Central memory CD8-positive, alpha-beta T cell (primary cell): ENCODE results near the gene PPP2R2C.

Source experiments
- ATAC-seq: fragments of 150-1000 bp; cut with Tn5 transposase; replicated peaks from 2 replicates; pipeline ENCODE4 v1.10.0; 2022; ENCODE audit warnings: mild to moderate bottlenecking, moderate FRiP score, moderate number of reproducible peaks; ENCODE audit not compliant: poor library complexity, severe bottlenecking; ENCODE audit errors: extremely low read depth
- DNase-seq, 2 donors: peaks; one replicate each; pipeline ENCODE4 v3.0.0; 2021; ENCODE audit warnings: low spot score in 2 of 2
- H3K27ac Mint-ChIP-seq: one replicate; pipeline ENCODE4 v1.8.0; 2022; ENCODE audit warnings: low read depth, mild to moderate bottlenecking, moderate library complexity, mixed read lengths
- H3K27me3 Mint-ChIP-seq: one replicate; pipeline ENCODE4 v1.8.0; 2022; ENCODE audit warnings: mixed read lengths
- H3K36me3 Mint-ChIP-seq: one replicate; pipeline ENCODE4 v1.8.0; 2022; ENCODE audit warnings: mild to moderate bottlenecking, moderate library complexity, mixed read lengths; ENCODE audit not compliant: insufficient read depth
- H3K4me1 Mint-ChIP-seq: one replicate; pipeline ENCODE4 v1.8.0; 2022; ENCODE audit warnings: mixed read lengths
- H3K4me3 Mint-ChIP-seq: one replicate; pipeline ENCODE4 v1.8.0; 2022; ENCODE audit warnings: mild to moderate bottlenecking, moderate library complexity, mixed read lengths
- H3K9me3 Mint-ChIP-seq: one replicate; pipeline ENCODE4 v1.8.0; 2022; ENCODE audit warnings: mixed read lengths

The PPP2R2C gene

GRCh38 chr4:6435010-6435409 is 37.4 kb downstream of the PPP2R2C start:
- H3K27me3 Mint-ChIP-seq: peaks cover 14% of the 10 kb centered on the region
- H3K4me3 Mint-ChIP-seq: no peak overlapping the region
- ATAC-seq: no peak
- no peak overlapping the region for H3K27ac Mint-ChIP-seq
- H3K9me3 Mint-ChIP-seq: peaks cover 6% of the 10 kb centered on the region
- no peaks in the 10 kb centered on the region for H3K36me3 Mint-ChIP-seq
- no peak for DNase-seq
- H3K4me1 Mint-ChIP-seq: no peaks in the 10 kb centered on the region

GRCh38 chr4:6430927-6431326 is 41.5 kb downstream of the PPP2R2C start:
- Mint-ChIP-seq H3K27me3 (peaks cover 24% of the 10 kb centered on the region), H3K9me3 (peaks cover 6% of the 10 kb centered on the region), H3K4me3 (no peak overlapping the region)

GRCh38 chr4:6427439-6428090 is 44.8 kb downstream of the PPP2R2C start:
- H3K4me1 Mint-ChIP-seq: peaks cover 10% of the 10 kb centered on the region

More at GRCh38 chr4:6430927-6431326, 41.5 kb downstream of the PPP2R2C start:
- no peaks in the 10 kb centered on the region for H3K4me1 Mint-ChIP-seq
- DNase-seq (no peak), ATAC-seq (no peak)
- no peak overlapping the region for H3K27ac Mint-ChIP-seq
- H3K36me3 Mint-ChIP-seq: no peaks in the 10 kb centered on the region

GRCh38 chr4:6426571-6427438 is 45.6 kb downstream of the PPP2R2C start:
- Mint-ChIP-seq H3K27me3 (peaks cover 42% of the 10 kb centered on the region), H3K4me1 (peaks cover 10% of the 10 kb centered on the region), H3K36me3 (no peaks in the 10 kb centered on the region), H3K27ac (no peak overlapping the region), H3K4me3 (no peak overlapping the region), H3K9me3 (no peaks in the 10 kb centered on the region)
- DNase-seq (no peak), ATAC-seq (no peak)

More at GRCh38 chr4:6427439-6428090, 44.8 kb downstream of the PPP2R2C start:
- Mint-ChIP-seq H3K27me3 (peaks cover 49% of the 10 kb centered on the region), H3K27ac (no peak overlapping the region), H3K9me3 (no peaks in the 10 kb centered on the region), H3K36me3 (no peaks in the 10 kb centered on the region), H3K4me3 (no peak overlapping the region)
- no peak for DNase-seq
- ATAC-seq: no peak

GRCh38 chr4:6425911-6426310 is 46.5 kb downstream of the PPP2R2C start:
- Mint-ChIP-seq H3K4me3 (no peak overlapping the region), H3K27ac (no peak overlapping the region), H3K36me3 (no peaks in the 10 kb centered on the region), H3K9me3 (no peaks in the 10 kb centered on the region), H3K4me1 (peaks cover 10% of the 10 kb centered on the region), H3K27me3 (peaks cover 38% of the 10 kb centered on the region)
- DNase-seq (no peak), ATAC-seq (no peak)

- Mint-ChIP-seq H3K4me3 (no peak overlapping the region), H3K9me3 (no peaks in the 10 kb centered on the region), H3K27me3 (peaks cover 44% of the 10 kb centered on the region), H3K27ac (no peak overlapping the region), H3K36me3 (no peaks in the 10 kb centered on the region), H3K4me1 (peaks cover 10% of the 10 kb centered on the region)
- ATAC-seq: peak; percentile 68
- no peak for DNase-seq
Measured at GRCh38 chr4:6425336-6425735, 47.1 kb downstream of the PPP2R2C start.

- ATAC-seq: no peak
- H3K36me3 Mint-ChIP-seq: no peaks in the 10 kb centered on the region
- peaks cover 10% of the 10 kb centered on the region for H3K4me1 Mint-ChIP-seq
- no peaks in the 10 kb centered on the region for H3K9me3 Mint-ChIP-seq
- no peak overlapping the region for H3K27ac Mint-ChIP-seq
- DNase-seq: no peak
- no peak overlapping the region for H3K4me3 Mint-ChIP-seq
- H3K27me3 Mint-ChIP-seq: peaks cover 48% of the 10 kb centered on the region
Measured at GRCh38 chr4:6424425-6424824, 48.0 kb downstream of the PPP2R2C start.

GRCh38 chr4:6423575-6423974 is 48.8 kb downstream of the PPP2R2C start:
- no peak for DNase-seq
- Mint-ChIP-seq H3K27me3 (peaks cover 48% of the 10 kb centered on the region), H3K27ac (no peak overlapping the region), H3K9me3 (no peaks in the 10 kb centered on the region), H3K4me3 (no peak overlapping the region), H3K36me3 (no peaks in the 10 kb centered on the region), H3K4me1 (peaks cover 10% of the 10 kb centered on the region)
- ATAC-seq: no peak

- Mint-ChIP-seq H3K36me3 (no peaks in the 10 kb centered on the region), H3K4me3 (no peak overlapping the region), H3K4me1 (peaks cover 10% of the 10 kb centered on the region), H3K27ac (no peak overlapping the region), H3K27me3 (peaks cover 48% of the 10 kb centered on the region), H3K9me3 (no peaks in the 10 kb centered on the region)
- no peak for DNase-seq
- no peak for ATAC-seq
Measured at GRCh38 chr4:6422866-6423265, 49.5 kb downstream of the PPP2R2C start.

- Mint-ChIP-seq H3K27me3 (peaks cover 41% of the 10 kb centered on the region), H3K4me3 (no peak overlapping the region), H3K4me1 (peaks cover 10% of the 10 kb centered on the region), H3K36me3 (no peaks in the 10 kb centered on the region), H3K27ac (no peak overlapping the region), H3K9me3 (no peaks in the 10 kb centered on the region)
- no peak for DNase-seq
- no peak for ATAC-seq
Measured at GRCh38 chr4:6422105-6422504, 50.3 kb downstream of the PPP2R2C start.

- H3K27me3 Mint-ChIP-seq: peaks cover 39% of the 10 kb centered on the region
Measured at GRCh38 chr4:6421397-6421796, 51.0 kb downstream of the PPP2R2C start.

GRCh38 chr4:6420972-6421371 is 51.4 kb downstream of the PPP2R2C start:
- H3K36me3 Mint-ChIP-seq: no peaks in the 10 kb centered on the region
- H3K9me3 Mint-ChIP-seq: no peaks in the 10 kb centered on the region
- peaks cover 10% of the 10 kb centered on the region for H3K4me1 Mint-ChIP-seq
- no peak overlapping the region for H3K27ac Mint-ChIP-seq
- no peak for ATAC-seq
- H3K4me3 Mint-ChIP-seq: no peak overlapping the region
- H3K27me3 Mint-ChIP-seq: peaks cover 43% of the 10 kb centered on the region
- no peak for DNase-seq

More at GRCh38 chr4:6421397-6421796, 51.0 kb downstream of the PPP2R2C start:
- H3K4me1 Mint-ChIP-seq: peaks cover 10% of the 10 kb centered on the region
- no peaks in the 10 kb centered on the region for H3K9me3 Mint-ChIP-seq
- ATAC-seq: no peak
- no peak for DNase-seq
- no peak overlapping the region for H3K4me3 Mint-ChIP-seq
- no peak overlapping the region for H3K27ac Mint-ChIP-seq
- no peaks in the 10 kb centered on the region for H3K36me3 Mint-ChIP-seq

GRCh38 chr4:6420036-6420435 is 52.4 kb downstream of the PPP2R2C start:
- Mint-ChIP-seq H3K4me3 (no peak overlapping the region), H3K4me1 (peaks cover 5% of the 10 kb centered on the region), H3K9me3 (no peaks in the 10 kb centered on the region), H3K27ac (no peak overlapping the region), H3K27me3 (peaks cover 49% of the 10 kb centered on the region), H3K36me3 (no peaks in the 10 kb centered on the region)
- ATAC-seq: no peak
- DNase-seq: no peak
